Endothelial cell of umbilical vein (primary cell): ENCODE data around the gene PIM3. TPM values are rescaled to one million over a fixed set of nuclear protein-coding genes. Genes with fewer than 3 reads are reported as not detected.

Experiments
- BruUV-seq: library from RNA; stranded (reverse); fragments of 400-500 nt; replicated peaks from 2 replicates; lab custom pipeline; 2021; lab: Mats Ljungman, UMichigan
- CTCF ChIA-PET: fragments of 300-600, 350-600 bp; sonication (Branson Sonifier 250); formaldehyde crosslinking; loops from one replicate; lab custom pipeline; 2021; ENCODE audit warnings: antibody characterized with exemption, inconsistent platforms; lab: Charles Lee
- POLR2A ChIA-PET: fragments of 300-600, 350-600 bp; sonication (Branson Sonifier 250); formaldehyde crosslinking; loops from one replicate; lab custom pipeline; 2021; ENCODE audit warnings: antibody characterized with exemption, inconsistent platforms; lab: Charles Lee
- DNase-seq: peaks from one replicate; pipeline ENCODE4 v3.0.0-alpha.2; 2011; ENCODE audit warnings: low read depth, low spot score
- FAIRE-seq: peaks from 2 replicates; lab custom pipeline; 2011; peaks lifted over from hg19 to GRCh38; lab: Jason Lieb, UNC
- H2AFZ ChIP-seq: 2 replicates; pipeline ENCODE4 v1.6.0; 2012; ENCODE audit warnings: low read depth, low read length, control low read depth, inconsistent platforms
- H3K27ac ChIP-seq: 2 replicates; pipeline ENCODE4 v1.5.1; 2011; ENCODE audit warnings: low read depth, mild to moderate bottlenecking, control low read depth, low read length, moderate library complexity; ENCODE audit not compliant: insufficient read depth
- H3K27me3 ChIP-seq, 2 experiments: 2 replicates each; pipeline versions ENCODE4 v1.6.0 to v1.6.1; 2011; ENCODE audit warnings: low read length in 2 of 2, mixed read lengths in 1 of 2; ENCODE audit not compliant: control insufficient read depth in 2 of 2, insufficient read depth in 2 of 2
- H3K36me3 ChIP-seq, 2 experiments: 2 replicates in 1 of 2; 3 replicates in 1 of 2; pipeline ENCODE4 v1.5.1; 2011; ENCODE audit warnings: low read length in 2 of 2, mild to moderate bottlenecking in 1 of 2, moderate library complexity in 1 of 2; ENCODE audit not compliant: control insufficient read depth in 2 of 2, insufficient read depth in 2 of 2; ENCODE audit errors: extremely low read depth in 1 of 2
- H3K4me1 ChIP-seq: 3 replicates; pipeline ENCODE4 v1.5.1; 2011; ENCODE audit warnings: mild to moderate bottlenecking, low read length; ENCODE audit not compliant: control insufficient read depth, insufficient read depth; ENCODE audit errors: extremely low read depth
- H3K4me2 ChIP-seq: 2 replicates; pipeline ENCODE4 v1.6.1; 2011; ENCODE audit warnings: low read length, control low read depth, mixed read lengths; ENCODE audit not compliant: insufficient read depth
- H3K4me3 ChIP-seq, 3 experiments: fragments of 200-600 bp in 1 of 3; sonication (generic), shearing (Covaris generic) in 1 of 3; replicated peaks in 1 of 3; 2 replicates each; pipeline ENCODE4 v1.5.1; 2011 to 2016; ENCODE audit warnings: control low read depth in 3 of 3, low read length in 3 of 3, mild to moderate bottlenecking in 2 of 3, inconsistent platforms in 1 of 3, low read depth in 1 of 3, moderate library complexity in 1 of 3; ENCODE audit not compliant: insufficient read depth in 1 of 3
- H3K79me2 ChIP-seq: 2 replicates; pipeline ENCODE4 v1.6.0; 2012; ENCODE audit warnings: low read length, inconsistent platforms; ENCODE audit not compliant: control insufficient read depth, insufficient read depth
- H3K9ac ChIP-seq: replicated peaks from 2 replicates; pipeline ENCODE3; 2011; ENCODE audit warnings: low read length, control low read depth; ENCODE audit not compliant: insufficient read depth; ENCODE audit errors: extremely low read depth
- H3K9me1 ChIP-seq: replicated peaks from 3 replicates; pipeline ENCODE4 v1.6.0; 2011; ENCODE audit warnings: mild to moderate bottlenecking, low read length; ENCODE audit not compliant: control insufficient read depth, insufficient read depth; ENCODE audit errors: extremely low read depth
- H3K9me3 ChIP-seq: replicated peaks from 2 replicates; pipeline ENCODE4 v1.5.1; 2012; ENCODE audit warnings: low read length, inconsistent platforms; ENCODE audit not compliant: control insufficient read depth, insufficient read depth
- H4K20me1 ChIP-seq: replicated peaks from 2 replicates; pipeline ENCODE3; 2011; ENCODE audit warnings: mild to moderate bottlenecking, low read length; ENCODE audit not compliant: control insufficient read depth, insufficient read depth; ENCODE audit errors: extremely low read depth
- CTCF ChIP-seq, 2 donors: IDR thresholded peaks; 1 replicate in 1 of 2; 2 replicates in 1 of 2; pipeline ENCODE4 v1.5.1; 2011; ENCODE audit warnings: low read length in 2 of 2, mild to moderate bottlenecking in 2 of 2, moderate library complexity in 2 of 2, control low read depth in 1 of 2, inconsistent platforms in 1 of 2, low read depth in 1 of 2; ENCODE audit not compliant: insufficient read depth in 1 of 2; ENCODE audit errors: extremely low read depth in 1 of 2
- EZH2 ChIP-seq: IDR thresholded peaks from 2 replicates; pipeline ENCODE4 v1.6.1; 2012; ENCODE audit warnings: borderline replicate concordance, low read depth, mild to moderate bottlenecking, moderate library complexity, low read length, inconsistent platforms; ENCODE audit not compliant: severe bottlenecking
- FOS ChIP-seq: IDR thresholded peaks from 2 replicates; pipeline ENCODE4 v1.6.1; 2011; ENCODE audit warnings: mild to moderate bottlenecking, low read length, moderate library complexity, borderline replicate concordance; ENCODE audit not compliant: insufficient read depth
- GATA2 ChIP-seq: IDR thresholded peaks from 2 replicates; pipeline ENCODE4 v1.7.0; 2011; ENCODE audit warnings: low read depth, mild to moderate bottlenecking, moderate library complexity, mixed read lengths, low read length; ENCODE audit not compliant: insufficient read length, insufficient read depth
- JUN ChIP-seq: IDR thresholded peaks from 2 replicates; pipeline ENCODE4 v1.6.1; 2011; ENCODE audit warnings: borderline replicate concordance, low read depth; ENCODE audit not compliant: insufficient read length, insufficient read depth
- MYC ChIP-seq: IDR thresholded peaks from one replicate; pipeline ENCODE4 v1.6.1; 2011; ENCODE audit warnings: mild to moderate bottlenecking, low read depth, low read length
- POLR2A ChIP-seq: IDR thresholded peaks from 2 replicates; pipeline ENCODE4 v1.6.1; 2012; ENCODE audit warnings: low read depth, mild to moderate bottlenecking, control low read depth, low read length
- POLR2AphosphoS5 ChIP-seq: IDR thresholded peaks from 2 replicates; pipeline ENCODE4 v1.6.1; 2012; ENCODE audit warnings: low read depth, mild to moderate bottlenecking, control low read depth, low read length, moderate library complexity; ENCODE audit not compliant: insufficient read depth
- dilution Hi-C: fragments of 300-500 bp; cut with MboI; formaldehyde crosslinking; loops from one replicate; pipeline ENCODE4 v1.15.0; 2019; ENCODE audit warnings: low sequenced_read_pairs; ENCODE audit not compliant: extremely low pct_ligation_motif_present
- intact Hi-C: fragments of 100-400 bp; cut with micrococcal nuclease; formaldehyde crosslinking; loops from one replicate; pipeline ENCODE4 v1.10.0; 2022
- polyA plus RNA-seq, 4 experiments: library from polyadenylated mRNA; depleted of rRNA in 3 of 4; stranded (reverse) in 3 of 4; unstranded in 1 of 4; fragments of >200 nt; gene quantifications; 2 replicates each; pipeline versions ENCODE4 v1.2.1 to v1.2.3, GENCODE V29; 2011 to 2012; ENCODE audit warnings: missing spikeins in 1 of 4
- total RNA-seq: library from RNA; stranded (reverse); gene quantifications from 2 replicates; pipeline ENCODE4 v1.2.3, GENCODE V29; 2021
- TF ChIP-seq, protein P1 (sequence below): IDR thresholded peaks from 2 replicates; pipeline ENCODE4 v1.6.1; 2011; ENCODE audit not compliant: insufficient read depth, insufficient read length

The PIM3 gene
- total and polyA plus RNA-seq, 2 donors (not counting 3 experiments of a cell fraction or from before 2014, with no cell fraction given), result 131 to 185 TPM

GRCh38 chr22:49961005-49961600 is 531 bp downstream of the PIM3 start:
- H2AFZ ChIP-seq, result no peak overlapping the region
- dilution Hi-C loops, result no loop called here
- DNase-seq (peak; percentile 26), FAIRE-seq (no peak)
- H3K4me1 ChIP-seq, result peaks cover 27% of the 10 kb centered on the region
- no peaks in the 10 kb centered on the region for H3K9me3 ChIP-seq
- BruUV-seq, result TSS peak; percentile 1
- peak overlapping the region; percentile 52 to 80 (median 59) for H3K4me3 ChIP-seq
- peak overlapping the region; percentile 80 for H3K27ac ChIP-seq
- H3K36me3 ChIP-seq, result peaks cover 19 to 34% of the 10 kb centered on the region in 2 experiments
- H4K20me1 ChIP-seq, result no peaks in the 10 kb centered on the region
- H3K79me2 ChIP-seq, result peaks cover 47% of the 10 kb centered on the region
- peak overlapping the region; percentile 84 for H3K9ac ChIP-seq
- H3K4me2 ChIP-seq, result no peak overlapping the region
- POLR2A ChIA-PET, result interaction anchor here (0.9 to 1.8 kb wide), 4 partner anchors 10 to 25 kb away, joined by 3 to 14 read pairs (median 6); no protein-coding TSS in a partner anchor
- intact Hi-C loops, result no loop called here
- TF ChIP-seq FOS, result no peak
- no peak for TF ChIP-seq GATA2
- no peak for TF ChIP-seq POLR2A
- TF ChIP-seq EZH2, result no peak
- TF ChIP-seq CTCF (IDR thresholded peaks at IDR 0.05; ENCODE audit: extremely low read depth in 1 of 2, insufficient read depth in 1 of 2, low read depth in 1 of 2, low read length in 2 of 2), result no peak
- no peak for TF ChIP-seq POLR2AphosphoS5
- no peak for TF ChIP-seq JUN
- TF ChIP-seq MYC, result no peak
- TF ChIP-seq, protein P1, sequence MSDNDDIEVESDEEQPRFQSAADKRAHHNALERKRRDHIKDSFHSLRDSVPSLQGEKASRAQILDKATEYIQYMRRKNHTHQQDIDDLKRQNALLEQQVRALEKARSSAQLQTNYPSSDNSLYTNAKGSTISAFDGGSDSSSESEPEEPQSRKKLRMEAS, result no peak
- no peaks in the 10 kb centered on the region for H3K9me1 ChIP-seq
- CTCF ChIA-PET, result interaction anchor here (1.0 to 3.7 kb wide), 5 partner anchors 10 to 69 kb away, joined by 3 to 32 read pairs (median 4); no protein-coding TSS in a partner anchor
- no peaks in the 10 kb centered on the region for H3K27me3 ChIP-seq
